GM06990 (cell line): ENCODE data around the gene CHCHD6.

Source experiments
- DNase-seq: peaks from one replicate; pipeline ENCODE4 v3.0.0-alpha.2; 2011; ENCODE audit not compliant: insufficient read length; ENCODE audit errors: extremely low read depth
- H3K27me3 ChIP-seq: replicated peaks from 2 replicates; pipeline ENCODE4 v1.6.0; 2011; ENCODE audit warnings: low read length; ENCODE audit not compliant: control insufficient read depth, insufficient read depth
- H3K36me3 ChIP-seq: 2 replicates; pipeline ENCODE4 v1.5.1; 2011; ENCODE audit warnings: low read length; ENCODE audit not compliant: control insufficient read depth, insufficient read depth
- H3K4me3 ChIP-seq: replicated peaks from 2 replicates; pipeline ENCODE4 v1.5.1; 2011; ENCODE audit warnings: low read depth, mild to moderate bottlenecking, control low read depth, low read length
- CTCF ChIP-seq: IDR thresholded peaks from 2 replicates; pipeline ENCODE4 v1.5.1; 2011; ENCODE audit warnings: low read length, control low read depth, mild to moderate bottlenecking, inconsistent platforms; ENCODE audit not compliant: insufficient read depth, poor library complexity, severe bottlenecking

CHCHD6 gene

DNA sequence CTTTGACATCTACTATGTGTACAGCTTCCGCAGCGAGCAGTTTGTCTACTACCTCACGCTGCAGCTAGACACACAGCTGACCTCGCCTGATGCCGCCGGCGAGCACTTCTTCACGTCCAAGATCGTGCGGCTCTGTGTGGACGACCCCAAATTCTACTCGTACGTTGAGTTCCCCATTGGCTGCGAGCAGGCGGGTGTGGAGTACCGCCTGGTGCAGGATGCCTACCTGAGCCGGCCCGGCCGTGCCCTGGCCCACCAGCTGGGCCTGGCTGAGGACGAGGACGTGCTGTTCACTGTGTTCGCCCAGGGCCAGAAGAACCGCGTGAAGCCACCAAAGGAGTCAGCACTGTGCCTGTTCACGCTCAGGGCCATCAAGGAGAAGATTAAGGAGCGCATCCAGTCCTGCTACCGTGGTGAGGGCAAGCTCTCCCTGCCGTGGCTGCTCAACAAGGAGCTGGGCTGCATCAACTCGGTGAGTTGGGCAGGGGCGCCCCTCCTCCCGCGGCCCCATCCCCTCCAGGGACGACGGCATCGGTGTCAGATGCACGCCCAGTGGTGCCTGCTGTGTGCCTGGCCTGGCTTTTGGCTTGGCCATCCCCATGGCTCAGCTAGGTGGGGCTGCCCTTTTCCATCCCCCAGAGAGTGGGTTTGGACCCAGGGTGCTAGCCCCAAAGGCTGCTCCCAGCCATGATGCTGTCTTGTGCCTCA, 285.4 kb downstream of the CHCHD6 start:
- no peak overlapping the region for H3K4me3 ChIP-seq
- no peaks in the 10 kb centered on the region for H3K27me3 ChIP-seq
- TF ChIP-seq CTCF, result no peak
- peaks cover 1% of the 10 kb centered on the region for H3K36me3 ChIP-seq
- DNase-seq, result no peak

DNA sequence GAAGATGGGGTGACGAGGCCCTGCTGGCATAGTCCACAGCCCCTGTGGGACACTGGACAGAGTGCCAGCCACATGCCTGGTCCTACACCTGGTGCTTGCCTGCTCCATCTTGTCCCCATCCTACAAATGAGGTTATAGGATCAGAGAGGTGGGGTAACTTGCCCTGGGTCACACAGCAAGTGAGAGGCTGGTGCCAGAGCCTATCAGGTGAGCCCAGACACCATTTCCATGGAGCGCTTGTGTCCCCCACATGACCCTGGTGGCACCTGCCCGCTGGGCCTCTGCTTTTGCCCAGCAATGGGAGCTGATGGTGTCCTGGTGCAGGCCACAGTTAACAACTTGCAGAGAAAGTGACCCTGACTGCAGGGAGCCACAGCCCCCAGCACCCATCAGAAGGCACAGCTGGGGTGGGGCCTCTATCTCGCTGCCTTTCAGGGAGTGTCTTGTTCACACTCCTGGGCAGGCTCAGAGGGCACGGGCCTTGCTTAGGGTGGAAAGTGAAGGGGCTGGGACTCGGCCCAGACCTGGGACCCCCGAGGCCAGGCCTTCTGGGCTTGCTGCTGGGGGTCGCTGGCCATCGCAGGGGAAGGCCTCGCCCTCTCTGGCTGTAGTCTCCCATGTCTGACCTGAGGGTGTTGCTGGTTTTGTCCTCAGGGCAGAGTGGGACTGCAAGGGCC, 286.1 kb downstream of the CHCHD6 start:
- no peak for TF ChIP-seq CTCF
- DNase-seq, result no peak
- Histone ChIP-seq H3K4me3 (no peak overlapping the region), H3K27me3 (no peaks in the 10 kb centered on the region), H3K36me3 (peaks cover 1% of the 10 kb centered on the region)

DNA sequence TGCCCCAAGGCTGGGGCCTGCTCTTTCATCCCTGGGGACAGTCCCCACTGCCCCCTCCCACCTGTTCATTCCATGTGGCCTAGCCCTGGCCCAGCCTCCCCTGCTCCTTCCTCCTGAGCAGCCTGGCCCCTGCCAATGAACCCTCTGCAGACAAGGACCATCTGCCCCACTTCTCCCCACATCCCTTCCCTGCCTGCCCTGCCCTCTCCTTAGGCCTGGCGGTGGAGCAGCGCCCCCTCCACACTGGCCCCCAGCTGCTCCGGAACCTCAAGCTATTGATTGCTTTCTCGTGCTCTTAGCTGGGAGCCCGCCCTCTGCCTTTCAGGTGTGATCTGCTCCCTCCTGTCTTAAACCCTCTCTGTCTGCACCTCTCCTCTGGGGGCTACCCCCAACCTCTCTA, 286.9 kb downstream of the CHCHD6 start:
- TF ChIP-seq CTCF, result no peak
- no peak for DNase-seq
- H3K4me3 ChIP-seq, result no peak overlapping the region
- peaks cover 1% of the 10 kb centered on the region for H3K36me3 ChIP-seq
- no peaks in the 10 kb centered on the region for H3K27me3 ChIP-seq

- no peak for TF ChIP-seq CTCF
- H3K4me3 ChIP-seq, result no peak overlapping the region
- peaks cover 1% of the 10 kb centered on the region for H3K36me3 ChIP-seq
- H3K27me3 ChIP-seq, result no peaks in the 10 kb centered on the region
- no peak for DNase-seq
Measured at GRCh38 chr3:126991366-126992200, 287.5 kb downstream of the CHCHD6 start.

DNA sequence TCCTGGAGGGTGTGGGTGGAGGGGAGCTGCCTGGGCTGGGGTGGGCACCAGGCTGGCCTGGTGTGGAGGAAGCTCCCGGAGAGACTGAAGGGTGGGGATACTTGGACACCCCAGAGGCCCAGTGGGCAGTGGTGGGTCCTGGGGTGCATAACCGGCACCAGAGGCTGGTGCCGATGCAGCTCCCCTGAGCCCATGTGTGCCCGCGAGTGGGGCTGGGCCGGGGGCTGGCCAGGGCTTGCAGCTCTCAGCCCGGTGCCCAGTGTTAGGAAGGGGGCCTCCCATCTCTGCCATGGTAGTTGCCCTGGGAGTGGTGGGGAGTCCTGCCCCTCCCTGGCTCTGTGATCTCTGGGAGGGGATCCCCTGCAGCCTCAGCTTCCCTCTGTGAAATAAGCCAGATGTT, 288.2 kb downstream of the CHCHD6 start:
- H3K36me3 ChIP-seq, result peaks cover 1% of the 10 kb centered on the region

More for the DNA sequence above, 288.2 kb downstream of the CHCHD6 start:
- no peak overlapping the region for H3K4me3 ChIP-seq
- H3K27me3 ChIP-seq, result no peaks in the 10 kb centered on the region
- DNase-seq, result no peak
- TF ChIP-seq CTCF, result no peak
